ENCODE measurements around the gene TSHZ3. TPM values are rescaled to one million over a fixed set of nuclear protein-coding genes. Genes with fewer than 3 reads are reported as not detected.

Gene TSHZ3
- total RNA-seq, 2 experiments from 2014 or later: 1.7 to 1.8 TPM

- no peak for DNase-seq
- POLR2A ChIA-PET: no interaction called here
- CTCF ChIA-PET: no interaction called here
- peaks cover 2% of the 10 kb centered on the region for H3K4me1 Mint-ChIP-seq
- no peak overlapping the region for H3K27ac Mint-ChIP-seq
- no peaks in the 10 kb centered on the region for H3K27me3 Mint-ChIP-seq
- no peak overlapping the region for H3K4me3 Mint-ChIP-seq
- H3K36me3 Mint-ChIP-seq (ENCODE audit: low read depth): no peaks in the 10 kb centered on the region
- H3K9me3 Mint-ChIP-seq: no peaks in the 10 kb centered on the region
These were observed 19.4 kb downstream of the TSHZ3 start for GRCh38 chr19:31329819-31330218.

DNA sequence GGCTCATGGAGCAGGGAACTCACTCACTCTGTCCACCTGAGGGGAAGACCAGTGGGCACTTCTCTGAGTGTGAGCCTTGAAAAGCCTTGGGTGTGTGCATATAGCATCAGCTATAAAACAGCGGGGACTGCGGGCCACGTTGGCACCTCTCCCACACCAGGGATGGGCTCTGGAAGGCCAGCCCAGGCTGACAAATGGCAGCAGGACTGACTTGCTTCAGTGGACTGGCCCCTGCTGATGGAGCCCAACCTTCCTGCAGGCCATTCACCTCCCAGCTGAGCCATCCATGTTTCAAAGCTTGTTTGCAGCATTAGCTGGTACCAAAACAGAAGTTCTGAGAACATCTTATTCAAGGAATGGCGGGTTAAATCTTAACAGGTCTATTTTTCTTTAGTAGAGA, 21.0 kb downstream of the TSHZ3 start:
- H3K27me3 Mint-ChIP-seq: no peaks in the 10 kb centered on the region
- no peak overlapping the region for H3K27ac Mint-ChIP-seq
- H3K4me3 Mint-ChIP-seq: no peak overlapping the region
- H3K36me3 Mint-ChIP-seq (ENCODE audit: low read depth): no peaks in the 10 kb centered on the region
- POLR2A ChIA-PET: no interaction called here
- DNase-seq: no peak
- no peaks in the 10 kb centered on the region for H3K9me3 Mint-ChIP-seq
- CTCF ChIA-PET: interaction anchor here (0.6 kb wide), 1 partner anchor 183 kb away, joined by 3 read pairs; no protein-coding TSS in a partner anchor
- H3K4me1 Mint-ChIP-seq: peaks cover 2% of the 10 kb centered on the region

- no peaks in the 10 kb centered on the region for H3K27me3 Mint-ChIP-seq
- H3K4me1 Mint-ChIP-seq: peaks cover 2% of the 10 kb centered on the region
- ChIA-PET CTCF (no interaction called here), POLR2A (no interaction called here)
- H3K9me3 Mint-ChIP-seq: no peaks in the 10 kb centered on the region
- no peaks in the 10 kb centered on the region for H3K36me3 Mint-ChIP-seq (ENCODE audit: low read depth)
- no peak for DNase-seq
- no peak overlapping the region for H3K4me3 Mint-ChIP-seq
- no peak overlapping the region for H3K27ac Mint-ChIP-seq
These were observed 22.8 kb downstream of the TSHZ3 start for GRCh38 chr19:31326329-31327028.

- H3K4me1 Mint-ChIP-seq: peaks cover 2% of the 10 kb centered on the region
- POLR2A ChIA-PET: no interaction called here
- H3K27me3 Mint-ChIP-seq: no peaks in the 10 kb centered on the region
- H3K9me3 Mint-ChIP-seq: no peaks in the 10 kb centered on the region
- no peak overlapping the region for H3K4me3 Mint-ChIP-seq
- H3K27ac Mint-ChIP-seq: no peak overlapping the region
- CTCF ChIA-PET: no interaction called here
- no peak for DNase-seq
- H3K36me3 Mint-ChIP-seq (ENCODE audit: low read depth): no peaks in the 10 kb centered on the region
These were observed 23.9 kb downstream of the TSHZ3 start for GRCh38 chr19:31325342-31325741.

- Mint-ChIP-seq H3K36me3 (ENCODE audit: low read depth) (no peaks in the 10 kb centered on the region), H3K27me3 (no peaks in the 10 kb centered on the region), H3K27ac (no peak overlapping the region), H3K4me1 (no peaks in the 10 kb centered on the region), H3K9me3 (no peaks in the 10 kb centered on the region), H3K4me3 (no peak overlapping the region)
- DNase-seq: no peak
- POLR2A ChIA-PET: no interaction called here
- CTCF ChIA-PET: no interaction called here
These were observed 29.8 kb downstream of the TSHZ3 start for GRCh38 chr19:31319465-31319864.

GRCh38 chr19:31318790-31319425, 30.3 kb downstream of the TSHZ3 start:
- no peaks in the 10 kb centered on the region for H3K4me1 Mint-ChIP-seq
- H3K36me3 Mint-ChIP-seq (ENCODE audit: low read depth): no peaks in the 10 kb centered on the region
- CTCF ChIA-PET: no interaction called here
- no peak overlapping the region for H3K4me3 Mint-ChIP-seq
- no peak overlapping the region for H3K27ac Mint-ChIP-seq
- no peaks in the 10 kb centered on the region for H3K27me3 Mint-ChIP-seq
- no peak for DNase-seq
- H3K9me3 Mint-ChIP-seq: no peaks in the 10 kb centered on the region
- POLR2A ChIA-PET: no interaction called here

DNA sequence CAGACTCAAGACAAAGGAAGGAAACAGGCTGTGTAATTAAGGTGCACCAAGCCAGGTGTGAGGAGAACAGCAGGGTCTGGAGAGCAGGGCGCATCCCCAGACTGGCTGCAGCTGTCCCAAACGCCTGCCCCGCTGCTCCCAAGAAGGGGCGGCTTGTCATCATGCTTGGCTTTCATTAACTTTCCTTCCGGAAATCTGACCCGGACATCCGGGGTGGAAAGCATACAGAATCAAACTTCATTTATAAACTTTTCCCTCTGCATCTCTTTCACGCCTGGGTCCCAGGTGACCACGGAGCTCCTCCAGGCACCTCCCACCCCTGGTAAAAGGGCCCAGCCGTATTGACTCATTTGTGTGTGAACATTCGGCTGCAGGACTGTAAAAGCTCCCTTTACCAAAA, 31.7 kb downstream of the TSHZ3 start:
- H3K36me3 Mint-ChIP-seq (ENCODE audit: low read depth): no peaks in the 10 kb centered on the region

DNA sequence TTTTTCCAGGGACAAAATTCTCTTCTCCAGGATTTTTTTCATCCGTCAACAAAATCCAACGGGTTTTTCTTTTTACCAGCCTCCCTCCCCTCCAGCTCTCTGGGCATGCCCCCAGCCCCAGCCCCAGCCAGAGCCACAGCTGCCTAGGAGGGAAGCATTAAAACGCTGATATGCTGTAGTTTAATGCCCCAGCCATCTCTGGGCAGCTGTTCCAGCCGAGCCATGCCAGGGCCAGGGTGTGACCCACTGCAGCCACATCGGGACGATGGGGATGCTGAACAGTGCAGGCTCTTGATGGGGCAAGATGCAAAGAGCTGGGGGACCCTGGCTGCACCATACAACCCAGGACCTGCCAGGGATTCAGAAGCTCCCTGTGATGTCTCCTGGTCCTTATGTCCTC, 32.1 kb downstream of the TSHZ3 start:
- CTCF ChIA-PET: no interaction called here
- DNase-seq: no peak
- Mint-ChIP-seq H3K4me1 (no peaks in the 10 kb centered on the region), H3K27ac (no peak overlapping the region), H3K27me3 (no peaks in the 10 kb centered on the region), H3K36me3 (ENCODE audit: low read depth) (no peaks in the 10 kb centered on the region), H3K9me3 (no peaks in the 10 kb centered on the region), H3K4me3 (no peak overlapping the region)
- POLR2A ChIA-PET: no interaction called here

More for the DNA sequence above, 31.7 kb downstream of the TSHZ3 start:
- H3K27me3 Mint-ChIP-seq: no peaks in the 10 kb centered on the region
- no peaks in the 10 kb centered on the region for H3K9me3 Mint-ChIP-seq
- no peak overlapping the region for H3K27ac Mint-ChIP-seq
- H3K4me3 Mint-ChIP-seq: no peak overlapping the region
- no peak for DNase-seq
- H3K4me1 Mint-ChIP-seq: no peaks in the 10 kb centered on the region
- POLR2A ChIA-PET: no interaction called here
- CTCF ChIA-PET: no interaction called here

- CTCF ChIA-PET: no interaction called here
- H3K27me3 Mint-ChIP-seq: no peaks in the 10 kb centered on the region
- no peak overlapping the region for H3K27ac Mint-ChIP-seq
- no peak for DNase-seq
- H3K4me3 Mint-ChIP-seq: no peak overlapping the region
- no peaks in the 10 kb centered on the region for H3K36me3 Mint-ChIP-seq (ENCODE audit: low read depth)
- POLR2A ChIA-PET: no interaction called here
- no peaks in the 10 kb centered on the region for H3K9me3 Mint-ChIP-seq
- no peaks in the 10 kb centered on the region for H3K4me1 Mint-ChIP-seq
These were observed 32.9 kb downstream of the TSHZ3 start for GRCh38 chr19:31316201-31316951.

- ChIA-PET POLR2A (interaction anchor here (0.6 kb wide), 1 partner anchor 54 kb away, joined by 3 read pairs; no protein-coding TSS in a partner anchor), CTCF (no interaction called here)
- Mint-ChIP-seq H3K4me3 (no peak overlapping the region), H3K36me3 (ENCODE audit: low read depth) (no peaks in the 10 kb centered on the region), H3K4me1 (no peaks in the 10 kb centered on the region), H3K9me3 (no peaks in the 10 kb centered on the region), H3K27me3 (no peaks in the 10 kb centered on the region), H3K27ac (no peak overlapping the region)
- no peak for DNase-seq
These were observed 33.6 kb downstream of the TSHZ3 start for GRCh38 chr19:31315652-31316051.

DNA sequence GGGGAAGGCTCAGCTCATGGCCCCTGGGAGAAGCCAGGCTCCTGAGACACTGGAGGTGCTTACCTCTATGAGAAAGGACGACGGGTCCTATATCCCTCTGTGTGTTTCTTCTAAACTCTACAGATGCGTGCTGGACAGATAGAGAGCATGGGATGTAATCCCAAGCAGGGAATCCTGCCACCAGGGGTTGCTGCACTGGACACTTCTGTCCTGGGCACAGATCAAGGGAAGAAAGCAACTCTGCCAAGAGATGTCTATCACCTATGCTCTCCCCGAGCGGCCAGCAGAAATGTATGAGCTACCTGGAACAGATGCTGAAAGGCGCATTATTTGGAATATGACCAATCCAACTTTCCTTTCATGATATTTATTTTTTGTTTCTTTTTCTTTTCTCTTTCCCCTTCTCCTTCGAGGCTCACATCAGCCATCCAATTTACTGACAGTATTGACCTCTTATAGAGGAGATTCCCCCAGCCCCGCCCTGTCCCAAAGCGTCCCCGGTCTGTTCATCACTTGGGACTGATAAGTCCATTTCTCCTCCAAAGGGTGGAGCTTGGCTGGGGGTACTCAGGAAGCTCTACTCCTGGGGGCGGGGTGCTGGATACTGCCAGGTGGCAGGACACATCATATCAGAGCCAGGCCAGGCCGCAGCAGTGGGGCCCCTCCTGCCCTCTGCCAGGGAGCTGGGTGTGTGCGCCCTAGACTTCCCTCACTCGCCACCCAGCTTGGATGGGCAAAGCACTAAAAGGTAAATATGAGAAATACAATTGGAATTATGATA, 34.2 kb downstream of the TSHZ3 start:
- H3K4me3 Mint-ChIP-seq: no peak overlapping the region
- no peak overlapping the region for H3K27ac Mint-ChIP-seq
- no peaks in the 10 kb centered on the region for H3K9me3 Mint-ChIP-seq
- H3K4me1 Mint-ChIP-seq: no peaks in the 10 kb centered on the region
- no peaks in the 10 kb centered on the region for H3K36me3 Mint-ChIP-seq (ENCODE audit: low read depth)
- ChIA-PET CTCF (no interaction called here), POLR2A (interaction anchor here (0.6 kb wide), 1 partner anchor 53 kb away, joined by 3 read pairs; no protein-coding TSS in a partner anchor)
- H3K27me3 Mint-ChIP-seq: no peaks in the 10 kb centered on the region
- DNase-seq: no peak

- Mint-ChIP-seq H3K4me3 (no peak overlapping the region), H3K27ac (no peak overlapping the region), H3K4me1 (no peaks in the 10 kb centered on the region), H3K9me3 (no peaks in the 10 kb centered on the region), H3K27me3 (no peaks in the 10 kb centered on the region), H3K36me3 (ENCODE audit: low read depth) (no peaks in the 10 kb centered on the region)
- ChIA-PET POLR2A (no interaction called here), CTCF (no interaction called here)
- no peak for DNase-seq
These were observed 35.1 kb downstream of the TSHZ3 start for GRCh38 chr19:31314156-31314555.
